ENCODE measurements around the gene KCNAB1.

The KCNAB1 gene

DNA sequence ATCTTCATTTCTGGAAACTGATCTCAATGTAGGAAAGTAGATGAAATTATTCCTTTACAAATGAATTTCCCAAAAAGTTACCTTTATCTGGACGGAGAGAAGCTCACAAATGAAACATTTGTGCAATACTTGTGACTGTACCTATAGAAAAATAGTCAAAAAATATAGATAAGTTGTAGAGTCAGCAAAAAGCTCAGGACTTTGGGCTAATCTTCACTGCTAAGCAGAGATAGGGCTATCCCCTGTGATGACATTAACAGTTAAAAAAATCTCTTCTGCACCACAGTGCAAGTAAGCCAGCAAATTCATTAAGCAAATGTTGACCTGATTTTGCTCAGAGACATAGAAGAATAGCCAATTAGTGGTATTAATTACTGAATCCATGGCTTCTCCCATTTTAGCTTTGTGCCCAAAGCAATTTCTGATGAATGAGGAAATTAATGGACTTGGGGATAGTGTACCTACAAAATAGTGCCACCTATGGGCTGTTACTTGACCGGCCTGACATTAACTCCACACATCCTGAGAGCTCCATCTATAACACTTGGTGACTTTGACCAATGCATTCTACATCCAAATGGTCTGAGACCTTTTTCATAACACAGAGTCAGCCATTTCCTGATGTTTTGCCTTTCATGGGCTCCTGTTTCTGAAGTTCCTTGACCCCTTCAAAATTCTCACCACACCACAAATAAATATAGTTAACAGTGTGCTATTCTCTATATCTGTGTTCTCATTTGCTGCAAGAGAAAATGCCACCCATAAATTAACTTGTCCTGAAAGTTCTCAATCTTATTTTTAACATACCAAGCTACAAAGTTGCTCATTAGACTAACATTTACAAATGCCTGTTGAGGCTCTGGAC is 329.6 kb downstream of the KCNAB1 start:
- DNase-seq, result peak; percentile 19 to 36
- no peak for TF ChIP-seq POLR2A (IDR thresholded peaks at IDR 0.05; ENCODE audit: low read length)
- TF ChIP-seq GATA1 (IDR thresholded peaks at IDR 0.05; ENCODE audit: low read depth, low read length), result no peak

DNA sequence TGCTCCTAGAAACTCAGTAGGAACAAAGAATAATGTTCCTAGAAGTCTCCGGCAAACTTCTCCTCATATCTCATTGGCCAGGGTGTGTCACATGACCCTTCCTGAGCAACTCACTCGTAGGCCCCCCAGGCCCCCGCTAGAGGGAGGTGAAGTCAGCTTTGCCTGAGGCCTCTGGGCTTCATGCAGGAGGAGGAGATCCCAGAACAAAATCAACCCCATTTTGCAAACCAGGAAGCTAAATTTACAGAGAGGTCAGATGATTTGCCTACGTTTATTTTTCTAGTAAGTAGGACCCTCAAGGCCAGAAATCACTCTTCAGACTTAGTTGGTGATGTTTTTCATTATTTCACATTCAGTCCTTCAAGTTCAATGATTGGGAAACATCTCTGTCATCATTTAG is 335.5 kb downstream of the KCNAB1 start:
- TF ChIP-seq GATA1 (IDR thresholded peaks at IDR 0.05; ENCODE audit: low read depth, low read length) (no peak), POLR2A (IDR thresholded peaks at IDR 0.05; ENCODE audit: low read length) (no peak)
- DNase-seq, result peak in 1 of 2 experiments; percentile 23

GRCh38 chr3:156456771-156457224 is 336.4 kb downstream of the KCNAB1 start:
- TF ChIP-seq POLR2A (IDR thresholded peaks at IDR 0.05; ENCODE audit: low read length) (no peak), GATA1 (IDR thresholded peaks at IDR 0.05; ENCODE audit: low read depth, low read length) (no peak)
- DNase-seq, result no peak

DNA sequence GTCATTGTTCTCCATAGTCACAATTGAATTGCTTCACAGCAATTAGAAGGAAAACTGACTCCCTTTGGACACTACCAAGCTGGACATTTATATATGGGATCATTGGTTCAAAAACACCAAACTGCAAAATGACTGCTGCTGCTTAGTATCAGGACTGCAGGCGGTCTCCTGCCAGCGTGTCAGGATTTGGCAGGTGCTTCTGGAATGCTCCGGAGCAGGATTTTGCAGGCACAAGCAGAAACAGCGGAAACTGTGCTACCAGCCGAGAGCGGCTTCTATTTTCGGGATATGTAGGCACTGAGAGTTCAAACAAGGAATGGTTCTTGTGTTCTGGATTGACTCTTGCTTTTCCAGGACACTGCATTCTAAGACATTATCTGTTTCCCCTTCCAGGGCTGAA is 339.1 kb downstream of the KCNAB1 start:
- no peak for DNase-seq
- no peak for TF ChIP-seq GATA1 (IDR thresholded peaks at IDR 0.05; ENCODE audit: low read depth, low read length)
- no peak for TF ChIP-seq POLR2A (IDR thresholded peaks at IDR 0.05; ENCODE audit: low read length)

DNA sequence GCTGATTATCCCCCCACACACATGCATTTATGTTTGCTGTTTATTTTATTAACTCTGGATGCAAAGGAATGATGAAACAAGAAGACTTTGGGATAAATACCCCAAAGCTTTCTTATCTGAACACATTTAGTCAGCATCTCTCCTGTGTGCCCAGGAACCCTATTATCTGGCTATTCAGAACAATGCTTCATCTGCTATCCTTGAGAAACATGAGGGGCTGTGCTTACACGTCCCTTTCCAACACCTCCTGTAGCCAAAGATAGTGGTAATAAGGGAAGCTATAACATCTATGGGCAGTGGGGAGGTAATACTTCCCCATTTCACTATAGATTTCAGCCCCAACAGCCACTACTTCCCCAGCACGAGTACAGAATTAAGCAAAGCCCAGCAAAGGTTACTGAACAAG is 339.8 kb downstream of the KCNAB1 start:
- DNase-seq, result peak; percentile 49 to 85
- TF ChIP-seq GATA1 (IDR thresholded peaks at IDR 0.05; ENCODE audit: low read depth, low read length), result no peak
- no peak for TF ChIP-seq POLR2A (IDR thresholded peaks at IDR 0.05; ENCODE audit: low read length)

- no peak for TF ChIP-seq POLR2A (IDR thresholded peaks at IDR 0.05; ENCODE audit: low read length)
- TF ChIP-seq GATA1 (IDR thresholded peaks at IDR 0.05; ENCODE audit: low read depth, low read length), result no peak
- peak; percentile 33 to 48 for DNase-seq
Observed at GRCh38 chr3:156461889-156462288, 341.5 kb downstream of the KCNAB1 start.

GRCh38 chr3:156463123-156463522 is 342.7 kb downstream of the KCNAB1 start:
- TF ChIP-seq POLR2A (IDR thresholded peaks at IDR 0.05; ENCODE audit: low read length), result no peak
- no peak for TF ChIP-seq GATA1 (IDR thresholded peaks at IDR 0.05; ENCODE audit: low read depth, low read length)
- no peak for DNase-seq

DNA sequence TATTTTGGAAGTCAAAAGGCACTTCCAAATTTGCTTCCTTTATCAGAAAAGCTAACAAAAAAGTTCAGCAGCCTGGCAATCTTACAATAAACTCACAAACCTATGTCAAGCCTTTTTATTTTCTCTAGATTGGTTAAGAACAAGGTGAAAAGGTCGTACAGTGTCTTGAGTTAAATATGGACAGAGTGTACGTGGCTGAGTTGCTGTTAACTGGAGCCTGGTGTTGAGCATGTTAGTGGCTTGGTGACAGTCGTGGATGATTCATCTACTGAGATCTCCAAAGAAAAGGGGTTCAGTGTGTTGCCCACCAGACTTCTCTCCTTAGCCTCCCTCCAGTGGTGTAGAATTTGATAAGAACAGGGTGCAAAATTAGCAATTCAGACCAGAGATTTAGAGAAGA is 344.8 kb downstream of the KCNAB1 start:
- no peak for DNase-seq
- TF ChIP-seq POLR2A (IDR thresholded peaks at IDR 0.05; ENCODE audit: low read length), result no peak
- TF ChIP-seq GATA1 (IDR thresholded peaks at IDR 0.05; ENCODE audit: low read depth, low read length), result no peak

DNA sequence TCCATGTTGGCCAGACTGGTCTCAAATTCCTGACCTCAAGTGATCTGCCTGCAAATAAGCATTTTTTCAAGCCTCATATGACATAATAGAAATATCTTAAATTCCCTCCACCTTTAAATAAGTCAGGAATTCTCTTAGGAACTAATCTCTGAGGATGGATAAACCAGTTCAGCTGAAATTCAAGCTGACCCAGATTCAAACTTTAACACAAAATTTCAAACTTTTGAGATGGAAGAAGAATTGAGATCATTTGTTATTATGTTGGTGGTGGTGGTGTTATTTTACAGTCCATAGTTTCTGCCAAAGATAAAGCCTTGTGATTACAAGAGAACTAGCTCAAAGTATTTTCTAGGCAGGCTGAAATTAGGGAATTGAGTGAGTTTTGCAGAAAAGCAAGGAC is 349.1 kb downstream of the KCNAB1 start:
- no peak for DNase-seq
- TF ChIP-seq POLR2A (IDR thresholded peaks at IDR 0.05; ENCODE audit: low read length) (no peak), GATA1 (IDR thresholded peaks at IDR 0.05; ENCODE audit: low read depth, low read length) (no peak)

GRCh38 chr3:156471431-156471830 is 351.1 kb downstream of the KCNAB1 start:
- no peak for TF ChIP-seq GATA1 (IDR thresholded peaks at IDR 0.05; ENCODE audit: low read depth, low read length)
- TF ChIP-seq POLR2A (IDR thresholded peaks at IDR 0.05; ENCODE audit: low read length), result no peak
- DNase-seq, result no peak

DNA sequence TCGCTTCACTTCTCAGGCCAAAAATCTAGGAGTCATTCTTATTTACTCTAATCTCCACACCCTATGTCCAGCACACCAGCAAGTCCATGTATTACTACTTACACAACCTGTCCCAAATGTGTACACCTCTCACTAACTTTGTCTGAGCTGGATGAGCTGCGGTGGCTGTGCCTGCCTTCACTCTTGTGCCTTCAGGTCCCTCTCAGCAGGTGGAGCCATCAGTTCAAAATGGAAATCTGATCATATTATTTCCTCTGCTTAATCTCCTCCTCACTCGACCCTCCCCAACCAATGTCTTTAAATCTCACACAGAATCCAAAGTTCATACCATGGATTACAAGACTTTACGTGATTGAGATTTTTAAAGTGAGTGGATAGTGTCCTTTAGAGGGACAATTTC is 351.8 kb downstream of the KCNAB1 start:
- TF ChIP-seq POLR2A (IDR thresholded peaks at IDR 0.05; ENCODE audit: low read length) (no peak), GATA1 (IDR thresholded peaks at IDR 0.05; ENCODE audit: low read depth, low read length) (no peak)
- no peak for DNase-seq

GRCh38 chr3:156472684-156473083 is 352.3 kb downstream of the KCNAB1 start:
- DNase-seq, result no peak
- TF ChIP-seq POLR2A (IDR thresholded peaks at IDR 0.05; ENCODE audit: low read length), result no peak
- TF ChIP-seq GATA1 (IDR thresholded peaks at IDR 0.05; ENCODE audit: low read depth, low read length), result no peak

GRCh38 chr3:156473341-156473740 is 353.0 kb downstream of the KCNAB1 start:
- TF ChIP-seq POLR2A (IDR thresholded peaks at IDR 0.05; ENCODE audit: low read length) (no peak), GATA1 (IDR thresholded peaks at IDR 0.05; ENCODE audit: low read depth, low read length) (no peak)
- DNase-seq, result no peak

- peak in 1 of 2 experiments; percentile 11 for DNase-seq
- no peak for TF ChIP-seq GATA1 (IDR thresholded peaks at IDR 0.05; ENCODE audit: low read depth, low read length)
- TF ChIP-seq POLR2A (IDR thresholded peaks at IDR 0.05; ENCODE audit: low read length), result no peak
Observed at GRCh38 chr3:156474560-156475389, 354.4 kb downstream of the KCNAB1 start.

Measured in erythroblast (primary cell).